Measurements from ENCODE around the gene USP2. TPM values are rescaled to one million over a fixed set of nuclear protein-coding genes. Genes with fewer than 3 reads are reported as not detected.

Gene USP2
- 24.4 TPM for total RNA-seq

GRCh38 chr11:119381181-119381988 is at the start of gene USP2:
TSS of gene USP2 (minus strand) at chr11:119381690. CDS start at chr11:119373480, 8,210 bp downstream.

DNA sequence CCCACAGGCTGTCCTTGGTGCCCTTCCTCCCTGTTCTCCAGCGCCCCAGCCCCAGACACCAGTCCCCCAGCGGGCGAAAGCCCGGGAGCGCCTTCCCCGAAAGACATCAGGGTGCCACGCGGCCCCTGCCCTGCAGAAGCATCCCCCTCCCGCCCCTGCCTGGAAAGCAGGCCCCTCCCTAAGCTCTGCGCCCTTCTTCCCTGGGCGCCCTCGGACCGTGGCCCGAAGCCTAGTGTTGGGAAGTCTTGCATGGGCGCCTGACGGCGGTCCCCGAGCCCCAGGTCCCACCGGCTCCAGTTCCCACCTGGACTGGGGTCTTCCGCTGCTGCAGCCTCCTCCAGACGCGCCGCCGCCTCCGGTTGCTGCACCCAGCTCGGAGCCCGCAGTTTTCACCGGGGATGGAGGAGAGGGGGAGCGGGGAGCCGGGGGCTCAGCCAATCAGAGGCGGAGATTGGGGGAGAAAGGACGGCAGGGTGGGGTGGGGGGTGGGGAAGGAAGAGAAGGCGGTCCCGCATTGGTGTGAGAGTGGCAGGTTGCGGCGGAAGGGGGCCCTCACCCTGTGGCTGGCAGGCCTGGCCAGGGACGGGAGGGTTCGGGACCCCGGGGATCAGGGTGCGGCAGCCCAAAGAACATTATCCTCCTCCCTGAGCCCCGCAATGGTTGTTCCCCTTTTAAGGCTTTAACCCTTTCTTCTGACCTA is 41.5 kb upstream of the USP2 start, which contains the start of gene THY1:
Gene THY1, minus strand, starts transcription at position 364 of the 700 bp plus-strand sequence. CDS start 2,267 bp downstream, outside the sequence.

GRCh38 chr11:119346605-119347004 is 34.9 kb downstream of the USP2 start, which contains the start of gene MFRP:
TSS of gene MFRP (minus strand) at chr11:119346705. CDS start at chr11:119346513, 192 bp downstream.

GRCh38 chr11:119340335-119341221 is 40.9 kb downstream of the USP2 start, which contains the start of gene C1QTNF5:
TSS of gene C1QTNF5 (minus strand) at chr11:119340883. CDS start at chr11:119340397, 486 bp downstream.

GRCh38 chr11:119334174-119334930 is 47.1 kb downstream of the USP2 start, which contains the start of gene RNF26:
TSS of gene RNF26 (plus strand) at chr11:119334527. CDS start at chr11:119335123, 596 bp downstream.

GRCh38 chr11:119316729-119317591 is 64.5 kb downstream of the USP2 start, which contains the start of gene MCAM:
TSS of gene MCAM (minus strand) at chr11:119317130. CDS start at chr11:119317101, 29 bp downstream.

Other genes with a start within 250 kb of the USP2 start
- 14.6 TPM for gene ABCG4, start 232.6 kb downstream of the USP2 start, total RNA-seq
- gene NLRX1, start 213.0 kb downstream of the USP2 start, total RNA-seq: 24.0 TPM
- gene NHERF4, start 196.2 kb downstream of the USP2 start, total RNA-seq: 0.44 TPM
- gene CBL, start 175.4 kb downstream of the USP2 start, total RNA-seq: 23.1 TPM
- gene MCAM, start 64.6 kb downstream of the USP2 start, total RNA-seq: 546 TPM
- 10.6 TPM for gene RNF26, start 47.2 kb downstream of the USP2 start, total RNA-seq
- 47.1 TPM for gene C1QTNF5, start 40.8 kb downstream of the USP2 start, total RNA-seq
- 5.8 TPM for gene MFRP, start 35.0 kb downstream of the USP2 start, total RNA-seq
- gene THY1, start 41.5 kb upstream of the USP2 start, total RNA-seq: 37.3 TPM

Data from camera-type eye (tissue), 1 donor.